HepG2 (cell line): ENCODE results near the gene KXD1. TPM values are rescaled to one million over a fixed set of nuclear protein-coding genes. Genes with fewer than 3 reads are reported as not detected.

ENCODE experiments used
- ARHGAP35 ChIP-seq: sonication (generic); formaldehyde crosslinking; IDR thresholded peaks from 2 replicates; pipeline ENCODE4 v1.9.0; 2022; ENCODE audit warnings: mild to moderate bottlenecking, inconsistent platforms, moderate library complexity, missing genetic modification reagents, borderline replicate concordance
- HNF1A ChIP-seq, 2 experiments: sonication (generic) in 1 of 2; formaldehyde crosslinking in 1 of 2; IDR thresholded peaks; 2 replicates each; pipeline versions ENCODE4 v1.4.0 to v1.6.1; 2016 to 2020; ENCODE audit warnings: borderline replicate concordance in 1 of 2, low read depth in 1 of 2, mild to moderate bottlenecking in 1 of 2, missing genetic modification reagents in 1 of 2
- KDM1A ChIP-seq: IDR thresholded peaks from 2 replicates; pipeline ENCODE4 v1.6.1; 2016; ENCODE audit warnings: missing compliant biosample characterization
- LCORL ChIP-seq, 2 experiments: fragments of 450-650 bp in 1 of 2; sonication (generic) in 1 of 2; formaldehyde crosslinking in 1 of 2; IDR thresholded peaks; 2 replicates each; pipeline versions ENCODE4 v1.5.0 to v1.6.1; 2017 to 2020; ENCODE audit warnings: antibody characterized with exemption in 1 of 2, missing genetic modification reagents in 1 of 2
- PAX8 ChIP-seq: sonication (generic); formaldehyde crosslinking; IDR thresholded peaks from 2 replicates; pipeline ENCODE4 v1.8.0; 2022; ENCODE audit warnings: mild to moderate bottlenecking, missing genetic modification reagents, borderline replicate concordance
- REPIN1 ChIP-seq: sonication (generic); formaldehyde crosslinking; IDR thresholded peaks from 2 replicates; pipeline ENCODE4 v1.8.0; 2022; ENCODE audit warnings: missing genetic modification reagents, low read depth, mild to moderate bottlenecking, borderline replicate concordance
- SAP130 ChIP-seq: IDR thresholded peaks from 2 replicates; pipeline ENCODE4 v1.6.1; 2016; ENCODE audit warnings: low read depth
- SMAD1 ChIP-seq: sonication (generic); formaldehyde crosslinking; IDR thresholded peaks from 2 replicates; pipeline ENCODE4 v1.4.0; 2020; ENCODE audit warnings: missing genetic modification reagents, low read depth, mild to moderate bottlenecking, borderline replicate concordance
- ZKSCAN5 ChIP-seq: sonication (generic); formaldehyde crosslinking; IDR thresholded peaks from 2 replicates; pipeline ENCODE4 v1.5.1; 2020; ENCODE audit warnings: mild to moderate bottlenecking, missing genetic modification reagents
- ZNF367 ChIP-seq: sonication (generic); formaldehyde crosslinking; IDR thresholded peaks from 2 replicates; pipeline ENCODE4 v1.4.0; 2020; ENCODE audit warnings: missing genetic modification reagents, borderline replicate concordance
- ZNF550 ChIP-seq: sonication (generic); formaldehyde crosslinking; IDR thresholded peaks from 2 replicates; pipeline ENCODE4 v1.4.0; 2020; ENCODE audit warnings: mild to moderate bottlenecking, missing genetic modification reagents, borderline replicate concordance
- polyA plus RNA-seq, 8 experiments: library from polyadenylated mRNA; depleted of rRNA in 3 of 8; stranded (reverse) in 7 of 8; unstranded in 1 of 8; fragments of >200 nt; fragmentation: Illumina TruSeq in 4 of 8; extraction: Trizol in 4 of 8; gene quantifications; 2 replicates each; pipeline versions ENCODE4 v1.2.1 to v1.2.3, GENCODE V29; 2011 to 2016; ENCODE audit warnings: low read depth in 4 of 8, missing spikeins in 1 of 8, mixed read lengths in 1 of 8; ENCODE audit not compliant: insufficient read depth in 1 of 8
- total RNA-seq, 5 experiments: library from RNA; depleted of rRNA; stranded (reverse); fragments of >200 nt; fragmentation: Illumina TruSeq; extraction: Trizol; gene quantifications; 2 replicates each; pipeline ENCODE4 v1.2.3, GENCODE V29; 2016; ENCODE audit warnings: low read depth in 1 of 5
- TF ChIP-seq, protein P1 (sequence below): sonication (generic); formaldehyde crosslinking; IDR thresholded peaks from 2 replicates; pipeline ENCODE4 v1.4.0; 2020; ENCODE audit warnings: missing genetic modification reagents
- TF ChIP-seq, protein P2 (sequence below): sonication (generic); formaldehyde crosslinking; IDR thresholded peaks from 2 replicates; pipeline ENCODE4 v1.4.0; 2020; ENCODE audit warnings: missing genetic modification reagents

KXD1 gene
- total and polyA plus RNA-seq, 2 of the 13 experiments (the other 11 are each of a cell fraction or from before 2014, with no cell fraction given): 44.6 to 143 TPM

- TF ChIP-seq HNF1A (IDR thresholded peaks at IDR 0.05; ENCODE audit: low read depth) (no peak), HNF1A (CRISPR knock-in tag; IDR thresholded peaks at IDR 0.05; ENCODE audit: borderline replicate concordance) (peak; percentile 85; the same call in 1 of the 2 replicates), REPIN1 (CRISPR knock-in tag) (peak; percentile 98), LCORL (IDR thresholded peaks at IDR 0.05) (no peak), LCORL (CRISPR knock-in tag; IDR thresholded peaks at IDR 0.05) (peak; percentile 79), PAX8 (CRISPR knock-in tag) (no peak; the same call in 1 of the 2 replicates), ZNF550 (CRISPR knock-in tag) (no peak), ZNF367 (no peak), SMAD1 (CRISPR knock-in tag) (peak; percentile 78; the same call in 1 of the 2 replicates), ZKSCAN5 (CRISPR knock-in tag) (no peak), KDM1A (CRISPR knock-in tag) (peak; percentile 35; the same call in 1 of the 2 replicates), ARHGAP35 (no peak; the same call in 1 of the 2 replicates), SAP130 (CRISPR knock-in tag) (peak; percentile 100)
- TF ChIP-seq, protein P1, sequence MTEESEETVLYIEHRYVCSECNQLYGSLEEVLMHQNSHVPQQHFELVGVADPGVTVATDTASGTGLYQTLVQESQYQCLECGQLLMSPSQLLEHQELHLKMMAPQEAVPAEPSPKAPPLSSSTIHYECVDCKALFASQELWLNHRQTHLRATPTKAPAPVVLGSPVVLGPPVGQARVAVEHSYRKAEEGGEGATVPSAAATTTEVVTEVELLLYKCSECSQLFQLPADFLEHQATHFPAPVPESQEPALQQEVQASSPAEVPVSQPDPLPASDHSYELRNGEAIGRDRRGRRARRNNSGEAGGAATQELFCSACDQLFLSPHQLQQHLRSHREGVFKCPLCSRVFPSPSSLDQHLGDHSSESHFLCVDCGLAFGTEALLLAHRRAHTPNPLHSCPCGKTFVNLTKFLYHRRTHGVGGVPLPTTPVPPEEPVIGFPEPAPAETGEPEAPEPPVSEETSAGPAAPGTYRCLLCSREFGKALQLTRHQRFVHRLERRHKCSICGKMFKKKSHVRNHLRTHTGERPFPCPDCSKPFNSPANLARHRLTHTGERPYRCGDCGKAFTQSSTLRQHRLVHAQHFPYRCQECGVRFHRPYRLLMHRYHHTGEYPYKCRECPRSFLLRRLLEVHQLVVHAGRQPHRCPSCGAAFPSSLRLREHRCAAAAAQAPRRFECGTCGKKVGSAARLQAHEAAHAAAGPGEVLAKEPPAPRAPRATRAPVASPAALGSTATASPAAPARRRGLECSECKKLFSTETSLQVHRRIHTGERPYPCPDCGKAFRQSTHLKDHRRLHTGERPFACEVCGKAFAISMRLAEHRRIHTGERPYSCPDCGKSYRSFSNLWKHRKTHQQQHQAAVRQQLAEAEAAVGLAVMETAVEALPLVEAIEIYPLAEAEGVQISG (CRISPR knock-in tag): peak; percentile 97
- TF ChIP-seq, protein P2, sequence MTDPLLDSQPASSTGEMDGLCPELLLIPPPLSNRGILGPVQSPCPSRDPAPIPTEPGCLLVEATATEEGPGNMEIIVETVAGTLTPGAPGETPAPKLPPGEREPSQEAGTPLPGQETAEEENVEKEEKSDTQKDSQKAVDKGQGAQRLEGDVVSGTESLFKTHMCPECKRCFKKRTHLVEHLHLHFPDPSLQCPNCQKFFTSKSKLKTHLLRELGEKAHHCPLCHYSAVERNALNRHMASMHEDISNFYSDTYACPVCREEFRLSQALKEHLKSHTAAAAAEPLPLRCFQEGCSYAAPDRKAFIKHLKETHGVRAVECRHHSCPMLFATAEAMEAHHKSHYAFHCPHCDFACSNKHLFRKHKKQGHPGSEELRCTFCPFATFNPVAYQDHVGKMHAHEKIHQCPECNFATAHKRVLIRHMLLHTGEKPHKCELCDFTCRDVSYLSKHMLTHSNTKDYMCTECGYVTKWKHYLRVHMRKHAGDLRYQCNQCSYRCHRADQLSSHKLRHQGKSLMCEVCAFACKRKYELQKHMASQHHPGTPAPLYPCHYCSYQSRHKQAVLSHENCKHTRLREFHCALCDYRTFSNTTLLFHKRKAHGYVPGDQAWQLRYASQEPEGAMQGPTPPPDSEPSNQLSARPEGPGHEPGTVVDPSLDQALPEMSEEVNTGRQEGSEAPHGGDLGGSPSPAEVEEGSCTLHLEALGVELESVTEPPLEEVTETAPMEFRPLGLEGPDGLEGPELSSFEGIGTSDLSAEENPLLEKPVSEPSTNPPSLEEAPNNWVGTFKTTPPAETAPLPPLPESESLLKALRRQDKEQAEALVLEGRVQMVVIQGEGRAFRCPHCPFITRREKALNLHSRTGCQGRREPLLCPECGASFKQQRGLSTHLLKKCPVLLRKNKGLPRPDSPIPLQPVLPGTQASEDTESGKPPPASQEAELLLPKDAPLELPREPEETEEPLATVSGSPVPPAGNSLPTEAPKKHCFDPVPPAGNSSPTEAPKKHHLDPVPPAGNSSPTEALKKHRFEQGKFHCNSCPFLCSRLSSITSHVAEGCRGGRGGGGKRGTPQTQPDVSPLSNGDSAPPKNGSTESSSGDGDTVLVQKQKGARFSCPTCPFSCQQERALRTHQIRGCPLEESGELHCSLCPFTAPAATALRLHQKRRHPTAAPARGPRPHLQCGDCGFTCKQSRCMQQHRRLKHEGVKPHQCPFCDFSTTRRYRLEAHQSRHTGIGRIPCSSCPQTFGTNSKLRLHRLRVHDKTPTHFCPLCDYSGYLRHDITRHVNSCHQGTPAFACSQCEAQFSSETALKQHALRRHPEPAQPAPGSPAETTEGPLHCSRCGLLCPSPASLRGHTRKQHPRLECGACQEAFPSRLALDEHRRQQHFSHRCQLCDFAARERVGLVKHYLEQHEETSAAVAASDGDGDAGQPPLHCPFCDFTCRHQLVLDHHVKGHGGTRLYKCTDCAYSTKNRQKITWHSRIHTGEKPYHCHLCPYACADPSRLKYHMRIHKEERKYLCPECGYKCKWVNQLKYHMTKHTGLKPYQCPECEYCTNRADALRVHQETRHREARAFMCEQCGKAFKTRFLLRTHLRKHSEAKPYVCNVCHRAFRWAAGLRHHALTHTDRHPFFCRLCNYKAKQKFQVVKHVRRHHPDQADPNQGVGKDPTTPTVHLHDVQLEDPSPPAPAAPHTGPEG (CRISPR knock-in tag): peak; percentile 44; the same call in 1 of the 2 replicates
Observed at GRCh38 chr19:18571564-18572344, 14.1 kb downstream of the KXD1 start, which contains the start of gene UBA52 (continued).
